SU-DHL-6 (cell line): ENCODE results near the gene FOXR2.

Experiments
- H2AFZ ChIP-seq: fragments of 200-600 bp; sonication (generic); 2 replicates; pipeline ENCODE4 v1.6.1; 2014; ENCODE audit warnings: low read depth, mild to moderate bottlenecking, moderate library complexity, mixed read lengths, antibody characterized with exemption, low read length; ENCODE audit not compliant: severe bottlenecking
- H3F3A ChIP-seq: fragments of 200-600 bp; shearing (Covaris generic); 2 replicates; pipeline ENCODE4 v1.6.0; 2016; ENCODE audit warnings: antibody characterized with exemption, mild to moderate bottlenecking; ENCODE audit not compliant: insufficient read depth
- H3K27ac ChIP-seq: fragments of 200-600 bp; sonication (generic); 2 replicates; pipeline ENCODE4 v1.5.1; 2016; ENCODE audit warnings: low read depth, mild to moderate bottlenecking, low read length, moderate library complexity, mixed read lengths
- H3K27me3 ChIP-seq: fragments of 200-600 bp; sonication (generic), shearing (Covaris generic); 2 replicates; pipeline ENCODE4 v1.6.0; 2014; ENCODE audit warnings: mild to moderate bottlenecking, low read length
- H3K36me3 ChIP-seq: fragments of 200-600 bp; sonication (generic); 2 replicates; pipeline ENCODE4 v1.6.1; 2014; ENCODE audit warnings: mild to moderate bottlenecking, low read length, mixed read lengths
- H3K4me2 ChIP-seq: fragments of 300-600, 200-600 bp; shearing (Covaris generic), sonication (generic); 2 replicates; pipeline ENCODE4 v1.6.0; 2014; ENCODE audit warnings: low read length, low read depth, mild to moderate bottlenecking; ENCODE audit not compliant: poor library complexity, severe bottlenecking
- H3K4me3 ChIP-seq: fragments of 200-600 bp; sonication (generic); 2 replicates; pipeline ENCODE4 v1.5.1; 2014; ENCODE audit warnings: antibody characterized with exemption, low read length, mild to moderate bottlenecking, mixed read lengths; ENCODE audit not compliant: insufficient read depth, poor library complexity, severe bottlenecking
- H3K79me2 ChIP-seq: fragments of 200-600 bp; sonication (generic); 2 replicates; pipeline ENCODE4 v1.6.1; 2014; ENCODE audit warnings: mild to moderate bottlenecking, low read length, moderate library complexity; ENCODE audit not compliant: insufficient read depth
- H3K9ac ChIP-seq: fragments of 200-600 bp; sonication (generic); 2 replicates; pipeline ENCODE4 v1.7.0; 2014; ENCODE audit warnings: mild to moderate bottlenecking, low read length
- H3K9me2 ChIP-seq: fragments of 200-600 bp; sonication (generic); replicated peaks from 2 replicates; pipeline ENCODE4 v1.6.1; 2014; ENCODE audit warnings: low read length; ENCODE audit not compliant: insufficient read depth
- H3K9me3 ChIP-seq: fragments of 200-600 bp; sonication (generic); 2 replicates; pipeline ENCODE4 v1.6.1; 2014; ENCODE audit warnings: low read length, mixed read lengths; ENCODE audit not compliant: insufficient read depth
- H4K20me1 ChIP-seq: fragments of 200-600 bp; sonication (generic); 2 replicates; pipeline ENCODE4 v1.6.1; 2014; ENCODE audit warnings: low read depth, mild to moderate bottlenecking, antibody characterized with exemption, low read length, moderate library complexity, mixed read lengths
- EZH2phosphoT487 ChIP-seq: fragments of 200-600 bp; sonication (generic), shearing (Covaris generic); conservative IDR thresholded peaks from 2 replicates; pipeline ENCODE4 v1.6.1; 2018; ENCODE audit warnings: mild to moderate bottlenecking, antibody characterized with exemption, low read length, moderate library complexity, mixed read lengths
- TF ChIP-seq, protein P1 (sequence below): fragments of 200-600 bp; sonication (generic); IDR thresholded peaks from one replicate; pipeline ENCODE4 v1.5.1; 2017; ENCODE audit warnings: antibody characterized with exemption, mild to moderate bottlenecking, low read length, moderate library complexity; ENCODE audit not compliant: insufficient read depth, poor library complexity, severe bottlenecking

FOXR2 gene

DNA sequence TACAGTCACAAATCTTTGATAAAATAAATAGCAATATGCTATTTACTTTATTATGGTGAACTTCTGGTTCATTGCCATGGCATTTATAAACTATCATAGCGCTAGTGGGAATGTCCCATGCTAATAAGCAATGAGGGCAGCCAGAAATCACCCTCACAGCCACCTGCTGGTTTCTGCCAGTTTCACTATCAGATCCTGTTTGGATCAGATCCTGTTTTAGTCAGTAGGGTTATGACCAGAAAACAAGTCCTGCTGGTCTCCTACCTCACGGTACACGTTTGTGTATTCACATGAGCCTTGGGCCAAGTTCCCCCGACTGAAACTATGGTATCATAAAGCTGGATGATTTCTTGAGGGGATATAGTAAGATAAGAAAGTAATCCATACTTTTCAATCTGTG, 17.7 kb downstream of the FOXR2 start:
- H3K4me3 ChIP-seq = no peak overlapping the region
- no peak overlapping the region for H3K9ac ChIP-seq
- H3K36me3 ChIP-seq = no peaks in the 10 kb centered on the region
- no peaks in the 10 kb centered on the region for H3K9me3 ChIP-seq
- H3F3A ChIP-seq = no peaks in the 10 kb centered on the region
- H3K27ac ChIP-seq = no peak overlapping the region
- no peaks in the 10 kb centered on the region for H3K27me3 ChIP-seq
- no peaks in the 10 kb centered on the region for H3K9me2 ChIP-seq
- H3K79me2 ChIP-seq = no peaks in the 10 kb centered on the region
- TF ChIP-seq, protein P1, sequence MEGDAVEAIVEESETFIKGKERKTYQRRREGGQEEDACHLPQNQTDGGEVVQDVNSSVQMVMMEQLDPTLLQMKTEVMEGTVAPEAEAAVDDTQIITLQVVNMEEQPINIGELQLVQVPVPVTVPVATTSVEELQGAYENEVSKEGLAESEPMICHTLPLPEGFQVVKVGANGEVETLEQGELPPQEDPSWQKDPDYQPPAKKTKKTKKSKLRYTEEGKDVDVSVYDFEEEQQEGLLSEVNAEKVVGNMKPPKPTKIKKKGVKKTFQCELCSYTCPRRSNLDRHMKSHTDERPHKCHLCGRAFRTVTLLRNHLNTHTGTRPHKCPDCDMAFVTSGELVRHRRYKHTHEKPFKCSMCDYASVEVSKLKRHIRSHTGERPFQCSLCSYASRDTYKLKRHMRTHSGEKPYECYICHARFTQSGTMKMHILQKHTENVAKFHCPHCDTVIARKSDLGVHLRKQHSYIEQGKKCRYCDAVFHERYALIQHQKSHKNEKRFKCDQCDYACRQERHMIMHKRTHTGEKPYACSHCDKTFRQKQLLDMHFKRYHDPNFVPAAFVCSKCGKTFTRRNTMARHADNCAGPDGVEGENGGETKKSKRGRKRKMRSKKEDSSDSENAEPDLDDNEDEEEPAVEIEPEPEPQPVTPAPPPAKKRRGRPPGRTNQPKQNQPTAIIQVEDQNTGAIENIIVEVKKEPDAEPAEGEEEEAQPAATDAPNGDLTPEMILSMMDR = no peak
- TF ChIP-seq EZH2phosphoT487 = no peak
- no peak overlapping the region for H2AFZ ChIP-seq
- no peak overlapping the region for H3K4me2 ChIP-seq
- H4K20me1 ChIP-seq = no peaks in the 10 kb centered on the region

DNA sequence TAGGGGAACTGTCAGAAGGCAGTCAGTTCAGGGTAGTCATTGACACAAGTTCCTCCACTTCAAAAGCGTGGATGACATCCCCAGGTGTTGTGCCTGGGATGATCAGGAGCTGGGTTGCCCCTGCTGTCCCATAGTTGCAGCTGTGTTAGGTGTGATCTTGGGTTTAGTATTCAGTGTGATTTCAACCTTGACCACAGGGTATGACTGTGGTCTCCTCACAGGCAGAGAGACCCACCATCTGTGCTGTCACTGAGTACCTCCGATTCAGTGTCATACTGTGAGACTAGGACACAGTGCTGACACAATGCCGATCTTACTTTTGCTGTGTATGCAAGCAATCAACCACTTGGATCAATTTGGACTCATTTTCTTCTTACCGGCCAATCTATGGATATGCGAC, 25.2 kb downstream of the FOXR2 start:
- no peaks in the 10 kb centered on the region for H3K27me3 ChIP-seq
- H3K4me2 ChIP-seq = no peak overlapping the region
- H3K36me3 ChIP-seq = no peaks in the 10 kb centered on the region
- no peak overlapping the region for H3K27ac ChIP-seq
- no peak overlapping the region for H3K9ac ChIP-seq
- H3K4me3 ChIP-seq = no peak overlapping the region
- H3K9me3 ChIP-seq = no peaks in the 10 kb centered on the region
- no peaks in the 10 kb centered on the region for H3F3A ChIP-seq
- no peak overlapping the region for H2AFZ ChIP-seq
- H4K20me1 ChIP-seq = no peaks in the 10 kb centered on the region
- no peaks in the 10 kb centered on the region for H3K79me2 ChIP-seq
- TF ChIP-seq, protein P1 = no peak
- TF ChIP-seq EZH2phosphoT487 = no peak
- no peaks in the 10 kb centered on the region for H3K9me2 ChIP-seq

DNA sequence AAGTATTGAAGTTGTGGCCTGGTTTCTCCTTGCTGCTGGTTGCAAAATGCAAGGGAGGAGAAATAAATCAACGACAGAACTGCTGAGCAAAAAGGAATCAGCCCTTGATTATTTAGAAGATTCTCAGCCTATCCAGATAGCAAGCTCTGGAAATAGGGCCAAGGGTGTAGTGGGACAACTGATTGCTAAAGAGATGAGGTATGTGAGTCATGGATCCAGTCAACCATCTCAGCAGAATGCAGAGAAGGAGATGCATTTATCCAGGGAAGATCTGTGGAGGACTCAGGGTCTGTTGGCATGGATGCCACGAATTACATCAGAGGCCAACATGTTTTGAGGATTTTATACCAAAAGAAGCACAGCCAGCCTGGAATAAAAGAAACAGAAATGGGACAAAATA, 36.7 kb downstream of the FOXR2 start:
- H3F3A ChIP-seq = no peaks in the 10 kb centered on the region
- H3K4me3 ChIP-seq = no peak overlapping the region
- no peaks in the 10 kb centered on the region for H3K36me3 ChIP-seq
- H3K79me2 ChIP-seq = no peaks in the 10 kb centered on the region
- H2AFZ ChIP-seq = no peak overlapping the region
- no peaks in the 10 kb centered on the region for H3K9me2 ChIP-seq
- H3K4me2 ChIP-seq = no peak overlapping the region
- TF ChIP-seq, protein P1 = no peak
- no peak for TF ChIP-seq EZH2phosphoT487
- H3K27ac ChIP-seq = no peak overlapping the region
- H3K9me3 ChIP-seq = no peaks in the 10 kb centered on the region
- no peak overlapping the region for H3K9ac ChIP-seq
- H3K27me3 ChIP-seq = no peaks in the 10 kb centered on the region
- H4K20me1 ChIP-seq = no peaks in the 10 kb centered on the region

DNA sequence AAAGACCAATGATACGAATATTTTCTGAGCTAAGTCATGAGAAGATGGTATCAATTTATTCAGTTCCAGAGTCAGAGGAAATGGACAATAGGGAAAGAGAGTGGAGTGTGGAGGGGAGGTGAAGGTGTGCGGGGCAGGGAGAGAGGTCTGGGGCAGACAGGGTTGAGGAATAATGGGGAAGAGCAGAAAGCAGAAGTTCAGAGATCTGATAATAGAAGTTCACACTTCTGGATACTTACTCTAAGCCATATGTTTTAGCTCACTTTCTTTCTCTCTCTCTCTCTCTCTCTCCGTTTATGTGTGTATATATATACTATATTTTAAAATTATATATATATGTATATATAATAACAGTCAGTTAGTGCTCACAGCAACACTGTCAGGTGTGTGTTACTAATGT, 40.4 kb downstream of the FOXR2 start:
- no peaks in the 10 kb centered on the region for H3K9me2 ChIP-seq
- H3K4me3 ChIP-seq = no peak overlapping the region
- H3K4me2 ChIP-seq = no peak overlapping the region
- no peaks in the 10 kb centered on the region for H3K79me2 ChIP-seq
- H3K36me3 ChIP-seq = no peaks in the 10 kb centered on the region
- H3K9me3 ChIP-seq = no peaks in the 10 kb centered on the region
- no peaks in the 10 kb centered on the region for H4K20me1 ChIP-seq
- H3K27ac ChIP-seq = no peak overlapping the region
- no peak overlapping the region for H2AFZ ChIP-seq
- H3F3A ChIP-seq = no peaks in the 10 kb centered on the region
- H3K9ac ChIP-seq = no peak overlapping the region
- no peaks in the 10 kb centered on the region for H3K27me3 ChIP-seq
- no peak for TF ChIP-seq EZH2phosphoT487
- TF ChIP-seq, protein P1 = no peak
